HCT116 (cell line): ENCODE data around the gene ARFRP1.

Source experiments
- ZNF274 ChIP-seq: fragments of 200-500 bp; sonication (Bioruptor generic); IDR thresholded peaks from 2 replicates; pipeline ENCODE4 v1.6.1; 2014; ENCODE audit warnings: mild to moderate bottlenecking, low read depth, low read length, inconsistent platforms
- TF ChIP-seq, protein P1 (sequence below), 3 experiments: fragments of 200-600 bp in 1 of 3; sonication (generic) in 1 of 3; IDR thresholded peaks in 2 of 3; conservative IDR thresholded peaks in 1 of 3; 2 replicates each; pipeline ENCODE4 v1.5.1; 2012 to 2017; ENCODE audit warnings: low read depth in 2 of 3, low read length in 2 of 3, antibody characterized with exemption in 1 of 3, borderline replicate concordance in 1 of 3, control low read depth in 1 of 3, mild to moderate bottlenecking in 1 of 3, mixed read lengths in 1 of 3, mixed run types in 1 of 3, moderate library complexity in 1 of 3; ENCODE audit not compliant: insufficient read depth in 1 of 3

DNA sequence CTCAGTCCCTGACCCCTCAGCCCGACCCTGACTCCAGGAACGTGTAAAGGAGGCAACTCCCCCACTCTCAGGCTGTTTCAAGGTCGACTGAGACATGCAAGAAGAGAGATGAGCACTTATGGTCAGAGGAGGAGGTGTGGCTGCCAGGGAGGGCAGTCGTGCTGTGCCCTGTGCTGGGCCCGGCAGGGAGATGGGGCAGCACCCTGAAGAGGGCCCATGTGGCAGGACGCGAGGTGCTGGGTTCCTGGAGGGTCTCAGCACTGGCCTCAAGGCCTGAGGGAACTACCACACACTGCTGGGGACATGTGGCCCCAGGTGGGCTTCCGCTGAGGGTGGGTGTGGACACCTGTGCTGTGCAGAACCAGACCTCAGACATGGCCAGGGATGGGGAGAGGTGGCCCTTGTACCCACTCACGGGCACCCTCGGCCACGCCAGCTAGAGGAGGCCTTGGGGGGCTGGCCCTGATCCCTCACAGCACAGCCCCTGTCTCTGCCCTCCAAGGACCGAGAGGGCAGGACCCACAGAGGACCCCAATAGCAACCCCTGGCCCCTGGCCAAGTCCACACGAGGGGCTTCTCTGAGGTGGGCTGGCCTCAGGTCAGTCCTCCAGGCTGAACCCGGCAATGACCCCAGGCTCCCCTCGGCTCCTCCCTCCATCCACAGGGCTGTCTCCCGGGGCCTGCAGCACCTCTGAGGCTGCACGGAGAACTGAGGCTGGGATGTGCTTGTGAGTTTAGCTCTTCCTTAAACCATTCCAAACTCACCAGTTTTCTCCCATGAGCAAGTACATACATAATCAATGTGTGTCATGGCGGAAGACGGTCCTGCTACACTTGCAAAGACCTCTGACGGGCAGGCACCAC, 40.5 kb upstream of the ARFRP1 start:
- TF ChIP-seq, protein P1, sequence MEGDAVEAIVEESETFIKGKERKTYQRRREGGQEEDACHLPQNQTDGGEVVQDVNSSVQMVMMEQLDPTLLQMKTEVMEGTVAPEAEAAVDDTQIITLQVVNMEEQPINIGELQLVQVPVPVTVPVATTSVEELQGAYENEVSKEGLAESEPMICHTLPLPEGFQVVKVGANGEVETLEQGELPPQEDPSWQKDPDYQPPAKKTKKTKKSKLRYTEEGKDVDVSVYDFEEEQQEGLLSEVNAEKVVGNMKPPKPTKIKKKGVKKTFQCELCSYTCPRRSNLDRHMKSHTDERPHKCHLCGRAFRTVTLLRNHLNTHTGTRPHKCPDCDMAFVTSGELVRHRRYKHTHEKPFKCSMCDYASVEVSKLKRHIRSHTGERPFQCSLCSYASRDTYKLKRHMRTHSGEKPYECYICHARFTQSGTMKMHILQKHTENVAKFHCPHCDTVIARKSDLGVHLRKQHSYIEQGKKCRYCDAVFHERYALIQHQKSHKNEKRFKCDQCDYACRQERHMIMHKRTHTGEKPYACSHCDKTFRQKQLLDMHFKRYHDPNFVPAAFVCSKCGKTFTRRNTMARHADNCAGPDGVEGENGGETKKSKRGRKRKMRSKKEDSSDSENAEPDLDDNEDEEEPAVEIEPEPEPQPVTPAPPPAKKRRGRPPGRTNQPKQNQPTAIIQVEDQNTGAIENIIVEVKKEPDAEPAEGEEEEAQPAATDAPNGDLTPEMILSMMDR (IDR thresholded peaks at IDR 0.05 in 2 of 3, conservative IDR thresholded peaks at IDR 0.05 in 1 of 3; ENCODE audit: borderline replicate concordance in 1 of 3, insufficient read depth in 1 of 3, low read depth in 2 of 3, low read length in 2 of 3): no peak
- TF ChIP-seq ZNF274: no peak
